ENCODE measurements around the gene KRTAP10-11.

DNA sequence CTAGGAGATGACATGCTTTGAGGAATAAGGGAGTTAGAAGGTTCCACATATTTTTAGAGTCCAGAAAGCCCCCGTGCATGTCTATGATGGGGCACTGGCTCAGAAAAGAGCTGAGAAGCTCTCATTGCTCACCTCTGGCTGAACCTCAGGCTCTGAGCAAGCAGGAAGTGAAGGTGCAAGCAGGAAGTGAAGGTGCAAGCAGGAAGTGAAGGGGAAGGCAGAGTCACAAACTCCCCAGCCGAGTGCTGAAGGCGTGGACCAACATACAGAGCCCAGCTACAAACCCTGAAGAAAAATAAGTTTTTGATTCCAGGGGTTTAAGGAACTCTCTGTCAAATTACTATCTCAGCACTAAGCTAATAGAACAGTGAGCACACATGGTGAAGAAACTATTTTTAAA, 27.3 kb upstream of the KRTAP10-11 start:
- TF ChIP-seq, protein P1, sequence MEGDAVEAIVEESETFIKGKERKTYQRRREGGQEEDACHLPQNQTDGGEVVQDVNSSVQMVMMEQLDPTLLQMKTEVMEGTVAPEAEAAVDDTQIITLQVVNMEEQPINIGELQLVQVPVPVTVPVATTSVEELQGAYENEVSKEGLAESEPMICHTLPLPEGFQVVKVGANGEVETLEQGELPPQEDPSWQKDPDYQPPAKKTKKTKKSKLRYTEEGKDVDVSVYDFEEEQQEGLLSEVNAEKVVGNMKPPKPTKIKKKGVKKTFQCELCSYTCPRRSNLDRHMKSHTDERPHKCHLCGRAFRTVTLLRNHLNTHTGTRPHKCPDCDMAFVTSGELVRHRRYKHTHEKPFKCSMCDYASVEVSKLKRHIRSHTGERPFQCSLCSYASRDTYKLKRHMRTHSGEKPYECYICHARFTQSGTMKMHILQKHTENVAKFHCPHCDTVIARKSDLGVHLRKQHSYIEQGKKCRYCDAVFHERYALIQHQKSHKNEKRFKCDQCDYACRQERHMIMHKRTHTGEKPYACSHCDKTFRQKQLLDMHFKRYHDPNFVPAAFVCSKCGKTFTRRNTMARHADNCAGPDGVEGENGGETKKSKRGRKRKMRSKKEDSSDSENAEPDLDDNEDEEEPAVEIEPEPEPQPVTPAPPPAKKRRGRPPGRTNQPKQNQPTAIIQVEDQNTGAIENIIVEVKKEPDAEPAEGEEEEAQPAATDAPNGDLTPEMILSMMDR (conservative IDR thresholded peaks at IDR 0.05 in 1 of 2, IDR thresholded peaks at IDR 0.05 in 1 of 2; ENCODE audit: extremely low read depth in 1 of 2, insufficient read depth in 1 of 2, low read depth in 1 of 2, low read length in 2 of 2) = no peak
- no peak for TF ChIP-seq EZH2 (IDR thresholded peaks at IDR 0.05; ENCODE audit: borderline replicate concordance, low read length)

All from mammary epithelial cell (primary cell).